Left cardiac atrium (tissue), 4 donors: ENCODE measurements around the gene PRMT9. TPM values are rescaled to one million over a fixed set of nuclear protein-coding genes. Genes with fewer than 3 reads are reported as not detected.

Source experiments
- ATAC-seq, 2 donors: fragments of 200-7000 bp; cut with Tn5 transposase; one replicate each; pipeline ENCODE4 v1.9.1; 2020; ENCODE audit warnings: mild to moderate bottlenecking in 2 of 2, moderate library complexity in 2 of 2
- DNase-seq: peaks from one replicate; pipeline ENCODE4 v3.0.0-alpha.2; 2020
- intact Hi-C, 2 donors: fragments of 100-400 bp; cut with DNase I; formaldehyde crosslinking; loops; one replicate each; pipeline versions ENCODE4 v1.14.1 to v1.15.1; 2022 to 2023
- total RNA-seq, 2 donors: library from RNA; stranded (reverse); fragmentation: NEBNext Ultra II Directional; extraction: Animal tissue kit (Norgen Biotek cat#: 25700); gene quantifications; one replicate each; pipeline ENCODE4 v1.2.1, GENCODE V29; 2021
- donor health status: DM: no; HTN: yes; CAD: no.
- donor health status: DM: no; HTN: yes; CAD: no; lungs with severe emphysema.
- donor health status: DM: yes; HTN: yes; CAD: no.
- donor health status: Dilated cardiomyopathy.

The PRMT9 gene
- total RNA-seq, 2 donors from 2014 or later = 6.1 to 7.5 TPM

DNA sequence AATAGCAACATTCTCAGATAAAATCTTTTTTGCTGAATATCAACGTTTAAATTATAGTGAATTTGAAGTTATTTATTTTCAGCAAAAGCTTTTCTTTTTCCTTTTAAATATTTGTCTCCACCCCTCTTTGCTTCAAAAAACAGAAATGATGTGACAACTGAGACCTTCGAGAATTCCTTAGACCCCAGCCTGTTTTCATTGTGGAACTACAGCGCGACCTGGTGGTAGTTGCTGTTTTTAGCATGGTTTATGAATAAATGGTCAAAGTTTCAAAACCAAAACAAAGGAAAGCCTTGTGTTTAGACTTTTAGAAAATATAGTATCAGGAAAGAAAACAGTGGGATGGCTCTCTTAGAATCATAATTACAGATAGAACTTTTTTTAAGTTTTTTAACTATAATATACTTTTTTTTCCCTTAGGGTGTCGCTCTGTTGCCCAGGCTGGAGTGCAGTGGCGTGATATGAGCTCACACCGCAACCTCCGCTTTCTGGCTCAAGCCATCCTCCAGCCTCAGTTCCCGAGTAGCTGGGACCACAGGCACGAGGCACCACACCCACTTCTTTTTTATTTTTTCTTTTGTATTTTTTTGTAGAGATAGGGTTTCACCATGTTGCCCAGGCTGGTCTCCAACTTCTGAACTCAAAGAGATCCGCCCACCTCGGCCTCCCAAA is 93.6 kb downstream of the PRMT9 start:
- intact Hi-C loops = loop anchor here (2.0 to 10.0 kb wide), 4 partner anchors 430 to 573 kb away; no protein-coding TSS in a partner anchor
- ATAC-seq (peak; percentile 61 to 69), DNase-seq (peak; percentile 61)

DNA sequence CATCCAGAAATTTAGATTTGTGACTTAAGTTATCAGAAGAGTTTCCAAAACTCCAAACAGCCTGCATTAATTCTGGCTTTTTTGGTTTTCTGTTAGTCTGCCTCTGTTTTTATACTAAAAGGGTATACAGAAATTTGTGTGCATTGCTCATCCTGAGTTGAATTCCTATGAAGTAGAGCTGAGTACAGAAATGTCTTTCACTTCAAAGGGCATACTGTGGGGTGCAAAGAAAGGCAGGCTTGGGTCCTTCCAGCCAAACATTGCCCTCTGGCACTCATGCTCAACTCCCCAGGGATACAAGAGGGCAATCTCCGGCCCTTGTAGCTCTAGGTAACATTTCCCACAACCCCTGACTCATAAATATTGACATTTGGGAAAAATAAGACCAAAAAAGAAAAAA is 94.4 kb downstream of the PRMT9 start:
- intact Hi-C loops = loop anchor here in 1 of 2 donors (5.0 kb wide), 1 partner anchor 107 kb away; the partner anchor contains the start of gene EDNRA
- peak; percentile 45 to 53 for ATAC-seq
- no peak for DNase-seq

Other genes with a start within 250 kb of the PRMT9 start
- 10 to 100 TPM; 29.2 to 76.3 TPM for gene EDNRA, start 203.1 kb downstream of the PRMT9 start, total RNA-seq
- gene TMEM184C, start 66.8 kb downstream of the PRMT9 start, total RNA-seq = 10 to 100 TPM; 24.6 to 28.0 TPM
- 10 to 100 TPM; 41.4 to 46.5 TPM for gene ARHGAP10, start 47.9 kb upstream of the PRMT9 start, total RNA-seq